GM13976 (cell line): Measurements from ENCODE around the gene PIR.

Experiments used
- DNase-seq: peaks from one replicate; pipeline ENCODE4 v3.0.0; 2012; ENCODE audit warnings: low spot score
- in situ Hi-C: fragments of 300-500 bp; cut with MboI; formaldehyde crosslinking; loops from one replicate; pipeline ENCODE4 v1.12.0; 2022; ENCODE audit warnings: low sequenced_read_pairs, mixed read lengths, inconsistent platforms; ENCODE audit not compliant: unreplicated experiment
- TF ChIP-seq, protein P1 (sequence below): IDR thresholded peaks from 2 replicates; pipeline ENCODE4 v1.5.1; 2012; ENCODE audit warnings: borderline replicate concordance, mild to moderate bottlenecking; ENCODE audit not compliant: insufficient read depth; ENCODE audit errors: extremely low read depth, missing control alignments, control extremely low read depth

PIR gene

GRCh38 chrX:15465347-15465746 lies 27.8 kb downstream of the PIR start:
- in situ Hi-C loops: no loop called here
- TF ChIP-seq, protein P1, sequence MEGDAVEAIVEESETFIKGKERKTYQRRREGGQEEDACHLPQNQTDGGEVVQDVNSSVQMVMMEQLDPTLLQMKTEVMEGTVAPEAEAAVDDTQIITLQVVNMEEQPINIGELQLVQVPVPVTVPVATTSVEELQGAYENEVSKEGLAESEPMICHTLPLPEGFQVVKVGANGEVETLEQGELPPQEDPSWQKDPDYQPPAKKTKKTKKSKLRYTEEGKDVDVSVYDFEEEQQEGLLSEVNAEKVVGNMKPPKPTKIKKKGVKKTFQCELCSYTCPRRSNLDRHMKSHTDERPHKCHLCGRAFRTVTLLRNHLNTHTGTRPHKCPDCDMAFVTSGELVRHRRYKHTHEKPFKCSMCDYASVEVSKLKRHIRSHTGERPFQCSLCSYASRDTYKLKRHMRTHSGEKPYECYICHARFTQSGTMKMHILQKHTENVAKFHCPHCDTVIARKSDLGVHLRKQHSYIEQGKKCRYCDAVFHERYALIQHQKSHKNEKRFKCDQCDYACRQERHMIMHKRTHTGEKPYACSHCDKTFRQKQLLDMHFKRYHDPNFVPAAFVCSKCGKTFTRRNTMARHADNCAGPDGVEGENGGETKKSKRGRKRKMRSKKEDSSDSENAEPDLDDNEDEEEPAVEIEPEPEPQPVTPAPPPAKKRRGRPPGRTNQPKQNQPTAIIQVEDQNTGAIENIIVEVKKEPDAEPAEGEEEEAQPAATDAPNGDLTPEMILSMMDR: no peak
- peak; percentile 36 for DNase-seq

DNA sequence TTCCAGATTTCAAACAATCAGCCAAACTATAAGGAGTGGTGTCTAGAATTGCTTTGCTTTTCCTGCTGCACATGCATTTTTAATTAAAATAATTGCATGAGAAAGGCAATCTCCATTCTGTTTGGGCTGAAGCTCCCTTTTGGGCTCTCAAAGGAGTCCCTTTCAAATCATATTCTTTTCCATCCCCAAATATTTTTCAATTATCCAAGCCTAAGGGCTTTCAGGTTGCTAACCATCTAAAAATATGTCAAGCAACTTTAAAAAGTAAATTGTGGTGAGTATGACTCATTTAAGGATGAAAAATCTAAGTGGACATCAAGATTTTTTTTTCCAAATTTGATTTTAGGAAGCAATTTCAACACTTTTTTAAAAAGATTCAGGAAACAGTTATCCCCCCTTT lies 28.4 kb downstream of the PIR start:
- in situ Hi-C loops: no loop called here
- no peak for DNase-seq
- TF ChIP-seq, protein P1: no peak

- in situ Hi-C loops: no loop called here
- no peak for DNase-seq
- TF ChIP-seq, protein P1: no peak
Measured at GRCh38 chrX:15451913-15452312, 41.2 kb downstream of the PIR start.

GRCh38 chrX:15448010-15448639 lies 45.0 kb downstream of the PIR start:
- in situ Hi-C loops: no loop called here
- no peak for DNase-seq
- TF ChIP-seq, protein P1: no peak

- TF ChIP-seq, protein P1: no peak
- in situ Hi-C loops: no loop called here
- DNase-seq: no peak
Measured at GRCh38 chrX:15441464-15441863, 51.7 kb downstream of the PIR start.

- TF ChIP-seq, protein P1: no peak
- DNase-seq: peak; percentile 12
- in situ Hi-C loops: no loop called here
Measured at GRCh38 chrX:15438332-15438731, 54.8 kb downstream of the PIR start.
